ENCODE measurements around the gene SEMA3D. TPM values are rescaled to one million over a fixed set of nuclear protein-coding genes. Genes with fewer than 3 reads are reported as not detected.

The SEMA3D gene
- total RNA-seq, 3 donors from 2014 or later (not counting 1 experiment from before 2014, with no cell fraction given): not detected

DNA sequence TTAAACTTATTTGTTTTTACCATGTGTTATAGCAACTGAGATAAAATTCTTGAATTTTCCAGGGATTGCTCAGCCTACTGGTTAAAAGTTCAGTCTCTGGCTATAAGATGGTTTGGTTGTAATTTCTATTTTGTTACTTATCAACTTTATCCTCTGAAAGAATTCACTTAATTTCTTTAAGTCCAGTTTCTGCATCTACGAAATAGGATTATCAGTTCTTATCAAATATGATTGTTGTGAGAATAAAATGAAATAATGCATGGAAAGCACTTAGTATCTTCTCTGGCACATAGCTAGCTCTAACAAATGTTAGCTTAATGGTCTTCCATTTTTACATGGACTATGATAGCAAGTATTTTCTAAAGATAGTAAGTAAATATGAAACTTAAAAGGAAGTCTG, 53.3 kb downstream of the SEMA3D start:
- Mint-ChIP-seq H3K4me1 (no peaks in the 10 kb centered on the region), H3K9me3 (peaks cover 0 to 4% of the 10 kb centered on the region in 2 donors), H3K27me3 (ENCODE audit: low read depth in 2 of 2) (no peaks in the 10 kb centered on the region), H3K4me3 (no peak overlapping the region), H3K27ac (no peak overlapping the region), H3K36me3 (no peaks in the 10 kb centered on the region)
- no peak overlapping the region for H3K4me3 ChIP-seq (ENCODE audit: low read length)
- H3K36me3 ChIP-seq (ENCODE audit: control insufficient read depth, insufficient read depth, low read length): no peaks in the 10 kb centered on the region
- intact Hi-C loops (cut with micrococcal nuclease): no loop called here
- no CpG with 5 or more reads among the region's 1 CpG for WGBS (ENCODE audit: insufficient coverage)
- H3K27me3 ChIP-seq (ENCODE audit: control insufficient read depth, insufficient read depth, low read length): no peaks in the 10 kb centered on the region
- ATAC-seq: no peak
- no peaks in the 10 kb centered on the region for H3K4me1 ChIP-seq (ENCODE audit: control insufficient read depth, insufficient read depth, low read length)
- no peaks in the 10 kb centered on the region for H3K9me3 ChIP-seq (ENCODE audit: control insufficient read depth, insufficient read depth, low read length)
- no peak overlapping the region for H3K27ac ChIP-seq (ENCODE audit: low read length)
- DNase-seq: no peak
- no peak for TF ChIP-seq CTCF (IDR thresholded peaks at IDR 0.05)

- WGBS (ENCODE audit: insufficient coverage): 86% methylated on average over 2 of the region's 2 CpGs
- intact Hi-C loops (cut with micrococcal nuclease): no loop called here
- Mint-ChIP-seq H3K27me3 (ENCODE audit: low read depth in 2 of 2) (no peaks in the 10 kb centered on the region), H3K4me3 (no peak overlapping the region), H3K4me1 (no peaks in the 10 kb centered on the region), H3K36me3 (no peaks in the 10 kb centered on the region), H3K27ac (no peak overlapping the region), H3K9me3 (peaks cover 0 to 4% of the 10 kb centered on the region in 2 donors)
- no peak for TF ChIP-seq CTCF (IDR thresholded peaks at IDR 0.05)
- DNase-seq: no peak
- H3K27ac ChIP-seq (ENCODE audit: low read length): no peak overlapping the region
- no peaks in the 10 kb centered on the region for H3K9me3 ChIP-seq (ENCODE audit: control insufficient read depth, insufficient read depth, low read length)
- no peaks in the 10 kb centered on the region for H3K27me3 ChIP-seq (ENCODE audit: control insufficient read depth, insufficient read depth, low read length)
- H3K4me1 ChIP-seq (ENCODE audit: control insufficient read depth, insufficient read depth, low read length): no peaks in the 10 kb centered on the region
- H3K36me3 ChIP-seq (ENCODE audit: control insufficient read depth, insufficient read depth, low read length): no peaks in the 10 kb centered on the region
- no peak for ATAC-seq
- H3K4me3 ChIP-seq (ENCODE audit: low read length): no peak overlapping the region
Observed at GRCh38 chr7:85133006-85133405, 53.9 kb downstream of the SEMA3D start.

DNA sequence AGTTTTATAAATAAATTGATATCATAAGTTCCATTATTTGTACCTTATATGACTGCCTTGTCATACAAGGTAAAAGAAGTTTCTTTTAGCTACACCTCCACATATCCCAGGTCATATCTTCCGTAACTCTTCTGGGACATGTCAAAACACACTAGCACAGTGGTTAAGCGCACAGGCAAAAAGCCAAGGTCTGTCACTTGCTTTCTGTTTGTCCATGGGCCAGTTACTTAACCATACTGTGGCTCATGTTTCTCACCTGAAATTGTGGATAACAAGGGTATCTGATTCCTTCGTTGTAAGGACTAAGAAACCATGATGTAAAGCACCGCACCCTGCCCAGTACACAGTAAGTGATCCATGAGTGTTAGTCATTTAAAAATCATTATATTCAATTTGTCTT, 56.2 kb downstream of the SEMA3D start:
- ATAC-seq (no peak), DNase-seq (no peak)
- Histone ChIP-seq H3K36me3 (ENCODE audit: control insufficient read depth, insufficient read depth, low read length) (no peaks in the 10 kb centered on the region), H3K4me1 (ENCODE audit: control insufficient read depth, insufficient read depth, low read length) (no peaks in the 10 kb centered on the region), H3K9me3 (ENCODE audit: control insufficient read depth, insufficient read depth, low read length) (no peaks in the 10 kb centered on the region), H3K27ac (ENCODE audit: low read length) (no peak overlapping the region), H3K4me3 (ENCODE audit: low read length) (no peak overlapping the region), H3K27me3 (ENCODE audit: control insufficient read depth, insufficient read depth, low read length) (no peaks in the 10 kb centered on the region)
- WGBS (ENCODE audit: insufficient coverage): 93% methylated on average over 3 of the region's 4 CpGs
- Mint-ChIP-seq H3K4me1 (no peaks in the 10 kb centered on the region), H3K9me3 (peaks cover 3 to 4% of the 10 kb centered on the region in 2 donors), H3K27me3 (ENCODE audit: low read depth in 2 of 2) (no peaks in the 10 kb centered on the region), H3K27ac (no peak overlapping the region), H3K4me3 (no peak overlapping the region), H3K36me3 (no peaks in the 10 kb centered on the region)
- intact Hi-C loops (cut with micrococcal nuclease): no loop called here
- TF ChIP-seq CTCF (IDR thresholded peaks at IDR 0.05): no peak

- Histone ChIP-seq H3K27ac (ENCODE audit: low read length) (no peak overlapping the region), H3K9me3 (ENCODE audit: control insufficient read depth, insufficient read depth, low read length) (no peaks in the 10 kb centered on the region), H3K27me3 (ENCODE audit: control insufficient read depth, insufficient read depth, low read length) (no peaks in the 10 kb centered on the region), H3K4me3 (ENCODE audit: low read length) (no peak overlapping the region), H3K4me1 (ENCODE audit: control insufficient read depth, insufficient read depth, low read length) (no peaks in the 10 kb centered on the region), H3K36me3 (ENCODE audit: control insufficient read depth, insufficient read depth, low read length) (no peaks in the 10 kb centered on the region)
- ATAC-seq (no peak), DNase-seq (no peak)
- TF ChIP-seq CTCF (IDR thresholded peaks at IDR 0.05): no peak
- intact Hi-C loops (cut with micrococcal nuclease): no loop called here
- H3K27me3 Mint-ChIP-seq (ENCODE audit: low read depth in 2 of 2): no peaks in the 10 kb centered on the region
- H3K4me3 Mint-ChIP-seq: no peak overlapping the region
- H3K36me3 Mint-ChIP-seq: no peaks in the 10 kb centered on the region
- WGBS (ENCODE audit: insufficient coverage): 64% methylated on average over 1 of the region's 2 CpGs
- H3K9me3 Mint-ChIP-seq: peaks cover 3 to 7% of the 10 kb centered on the region in 2 donors
- no peaks in the 10 kb centered on the region for H3K4me1 Mint-ChIP-seq
- H3K27ac Mint-ChIP-seq: no peak overlapping the region
Observed at GRCh38 chr7:85126383-85126782, 60.5 kb downstream of the SEMA3D start.

Measured in natural killer cell (primary cell).